HepG2 (cell line): ENCODE data around the gene COX7A1. TPM values are rescaled to one million over a fixed set of nuclear protein-coding genes. Genes with fewer than 3 reads are reported as not detected.

Experiments
- ATF6 ChIP-seq: sonication (generic); formaldehyde crosslinking; conservative IDR thresholded peaks from 2 replicates; pipeline ENCODE4 v1.4.0; 2020; ENCODE audit warnings: missing genetic modification reagents
- ATM ChIP-seq: fragments of 450-650 bp; IDR thresholded peaks from 2 replicates; pipeline ENCODE4 v1.7.1; 2017; ENCODE audit warnings: mild to moderate bottlenecking, borderline replicate concordance
- BHLHE40 ChIP-seq: IDR thresholded peaks from 2 replicates; pipeline ENCODE4 v1.6.1; 2011; ENCODE audit warnings: low read length, improper control_type of control experiment
- CBX5 ChIP-seq: sonication (generic); formaldehyde crosslinking; IDR thresholded peaks from 2 replicates; pipeline ENCODE4 v1.4.0; 2020; ENCODE audit warnings: missing genetic modification reagents, borderline replicate concordance
- CENPT ChIP-seq: sonication (generic); formaldehyde crosslinking; IDR thresholded peaks from 2 replicates; pipeline ENCODE4 v1.8.0; 2022; ENCODE audit warnings: low read depth, mild to moderate bottlenecking, moderate library complexity, missing genetic modification reagents
- DZIP1 ChIP-seq: sonication (generic); formaldehyde crosslinking; IDR thresholded peaks from 2 replicates; pipeline ENCODE4 v1.5.0; 2020; ENCODE audit warnings: mild to moderate bottlenecking, missing genetic modification reagents
- EED ChIP-seq: sonication (generic); formaldehyde crosslinking; IDR thresholded peaks from 2 replicates; pipeline ENCODE4 v1.5.0; 2020; ENCODE audit warnings: mild to moderate bottlenecking, missing genetic modification reagents
- FOXJ3 ChIP-seq: sonication (generic); formaldehyde crosslinking; IDR thresholded peaks from 2 replicates; pipeline ENCODE4 v1.4.0; 2020; ENCODE audit warnings: missing genetic modification reagents, mild to moderate bottlenecking, borderline replicate concordance
- GATA4 ChIP-seq: sonication (generic); IDR thresholded peaks from 2 replicates; pipeline ENCODE4 v1.6.1; 2016; ENCODE audit warnings: antibody characterized with exemption, low read depth, borderline replicate concordance
- HMG20B ChIP-seq: conservative IDR thresholded peaks from 2 replicates; pipeline ENCODE4 v1.6.1; 2016; ENCODE audit warnings: missing genetic modification reagents, missing compliant biosample characterization
- JUNB ChIP-seq: sonication (generic); formaldehyde crosslinking; IDR thresholded peaks from 2 replicates; pipeline ENCODE4 v1.8.0; 2022; ENCODE audit warnings: missing genetic modification reagents, mild to moderate bottlenecking, borderline replicate concordance
- KMT2B ChIP-seq: IDR thresholded peaks from 2 replicates; pipeline ENCODE4 v1.6.1; 2016; ENCODE audit warnings: missing genetic modification reagents, missing compliant biosample characterization
- NFKBIZ ChIP-seq: IDR thresholded peaks from 2 replicates; pipeline ENCODE4 v1.6.1; 2018; ENCODE audit warnings: missing genetic modification reagents, missing compliant biosample characterization
- RAD21 ChIP-seq: fragments of 450-650 bp; formaldehyde crosslinking; IDR thresholded peaks from 2 replicates; pipeline ENCODE4 v1.5.0; 2020; ENCODE audit warnings: mild to moderate bottlenecking
- SAFB2 ChIP-seq: sonication (generic); formaldehyde crosslinking; IDR thresholded peaks from 2 replicates; pipeline ENCODE4 v1.5.1; 2020; ENCODE audit warnings: missing genetic modification reagents, low read depth, mild to moderate bottlenecking, borderline replicate concordance
- ZNF18 ChIP-seq: sonication (generic); formaldehyde crosslinking; IDR thresholded peaks from 2 replicates; pipeline ENCODE4 v1.8.0; 2022; ENCODE audit warnings: mild to moderate bottlenecking, missing genetic modification reagents; ENCODE audit not compliant: insufficient replicate concordance
- ZNF335 ChIP-seq: sonication (generic); formaldehyde crosslinking; IDR thresholded peaks from 2 replicates; pipeline ENCODE4 v1.4.0; 2020; ENCODE audit warnings: missing genetic modification reagents
- ZNF441 ChIP-seq: sonication (generic); formaldehyde crosslinking; IDR thresholded peaks from 2 replicates; pipeline ENCODE4 v1.7.0; 2021; ENCODE audit warnings: missing genetic modification reagents, borderline replicate concordance
- ZNF468 ChIP-seq: sonication (generic); formaldehyde crosslinking; IDR thresholded peaks from 2 replicates; pipeline ENCODE4 v1.8.0; 2022; ENCODE audit warnings: mild to moderate bottlenecking, moderate library complexity, missing genetic modification reagents
- polyA plus RNA-seq, 8 experiments: library from polyadenylated mRNA; depleted of rRNA in 3 of 8; stranded (reverse) in 7 of 8; unstranded in 1 of 8; fragments of >200 nt; fragmentation: Illumina TruSeq in 4 of 8; extraction: Trizol in 4 of 8; gene quantifications; 2 replicates each; pipeline versions ENCODE4 v1.2.1 to v1.2.3, GENCODE V29; 2011 to 2016; ENCODE audit warnings: low read depth in 4 of 8, missing spikeins in 1 of 8, mixed read lengths in 1 of 8; ENCODE audit not compliant: insufficient read depth in 1 of 8
- total RNA-seq, 5 experiments: library from RNA; depleted of rRNA; stranded (reverse); fragments of >200 nt; fragmentation: Illumina TruSeq; extraction: Trizol; gene quantifications; 2 replicates each; pipeline ENCODE4 v1.2.3, GENCODE V29; 2016; ENCODE audit warnings: low read depth in 1 of 5

Gene COX7A1
- total and polyA plus RNA-seq, 2 of the 13 experiments (the other 11 are each of a cell fraction or from before 2014, with no cell fraction given), result not detected

GRCh38 chr19:36120092-36120983 lies 31.9 kb downstream of the COX7A1 start (continued):
- TF ChIP-seq FOXJ3 (CRISPR knock-in tag) (peak; percentile 60; the same call in 1 of the 2 replicates), NFKBIZ (peak; percentile 78), ATF6 (no peak), RAD21 (CRISPR knock-in tag) (no peak), HMG20B (peak; percentile 79), DZIP1 (CRISPR knock-in tag) (no peak), GATA4 (no peak), KMT2B (CRISPR knock-in tag) (peak; percentile 50; the same call in 1 of the 2 replicates), ZNF441 (CRISPR knock-in tag) (peak; percentile 69; the same call in 1 of the 2 replicates), ZNF335 (CRISPR knock-in tag) (peak; percentile 79; the same call in 1 of the 2 replicates), BHLHE40 (0 out of 2 replicates have a peak, but pooled peaks have one; percentile 28), SAFB2 (CRISPR knock-in tag) (0 out of 2 replicates have a peak, but pooled peaks have one; percentile 15), CENPT (CRISPR knock-in tag) (0 out of 2 replicates have a peak, but pooled peaks have one; percentile 22), JUNB (no peak; the same call in 1 of the 2 replicates), EED (CRISPR knock-in tag) (no peak), ATM (no peak), CBX5 (CRISPR knock-in tag) (peak; percentile 63; the same call in 1 of the 2 replicates), ZNF468 (CRISPR knock-in tag) (no peak), ZNF18 (CRISPR knock-in tag) (no peak)
